Omental fat pad (tissue), 4 donors: ENCODE data around the gene PMAIP1. TPM values are rescaled to one million over a fixed set of nuclear protein-coding genes. Genes with fewer than 3 reads are reported as not detected.
"Not testable (repeated sequence)": the region's sequence is repeated elsewhere in the genome, so short reads cannot be mapped to it uniquely, and the experiment has no call there.

ENCODE experiments used
- ATAC-seq: fragments of 150-250 bp; one replicate; pipeline ENCODE4 v1.9.1; 2016; ENCODE audit warnings: mild to moderate bottlenecking, moderate library complexity; ENCODE audit not compliant: low FRiP score
- DNase-seq: peaks from one replicate; pipeline ENCODE4 v3.0.0-alpha.2; 2019; ENCODE audit warnings: low spot score
- CTCF ChIP-seq, 3 donors: fragments of 450-650 bp; IDR thresholded peaks; one replicate each; pipeline ENCODE4 v1.5.1; 2016 to 2017; ENCODE audit warnings: antibody characterized with exemption in 3 of 3, mild to moderate bottlenecking in 3 of 3, moderate library complexity in 2 of 3
- total RNA-seq, 4 donors: library from RNA; depleted of rRNA; stranded (reverse); fragments of >200 nt; gene quantifications; one replicate each; pipeline ENCODE4 v1.1.0, GENCODE V29; 2016

PMAIP1 gene
- 1 to 10 TPM in 3 of 4 donors, not detected in 1; 1.3 to 5.4 (median 2.8) TPM for total RNA-seq

GRCh38 chr18:59899298-59900221 is at the start of gene PMAIP1:
Gene PMAIP1, plus strand, starts transcription at chr18:59899996. Its CDS starts 182 bp downstream, at chr18:59900178.
- no peak for TF ChIP-seq CTCF (IDR thresholded peaks at IDR 0.05)
- ATAC-seq (peak; percentile 94), DNase-seq (peak; percentile 61)

- no peak for ATAC-seq
- DNase-seq = no peak
- TF ChIP-seq CTCF (IDR thresholded peaks at IDR 0.05) = no peak
Observed at GRCh38 chr18:59851784-59852399, 47.9 kb upstream of the PMAIP1 start.

- no peak for TF ChIP-seq CTCF (IDR thresholded peaks at IDR 0.05)
- ATAC-seq = no peak
- DNase-seq = no peak
Observed at GRCh38 chr18:59852548-59852947, 47.2 kb upstream of the PMAIP1 start.

GRCh38 chr18:59853380-59853779 is 46.4 kb upstream of the PMAIP1 start:
- no peak for ATAC-seq
- no peak for DNase-seq
- TF ChIP-seq CTCF (IDR thresholded peaks at IDR 0.05) = no peak

- DNase-seq, ATAC-seq: not testable (repeated sequence)
Observed at GRCh38 chr18:59853988-59854387, 45.8 kb upstream of the PMAIP1 start.

- no peak for TF ChIP-seq CTCF (IDR thresholded peaks at IDR 0.05)
- DNase-seq (no peak), ATAC-seq (no peak)
Observed at GRCh38 chr18:59861009-59861408, 38.8 kb upstream of the PMAIP1 start.

- ATAC-seq (no peak), DNase-seq (no peak)
- no peak for TF ChIP-seq CTCF (IDR thresholded peaks at IDR 0.05)
Observed at GRCh38 chr18:59861963-59862819, 37.6 kb upstream of the PMAIP1 start.
